HEK293 (cell line): ENCODE results near the gene DDAH1.

Experiments
- CTCF ChIA-PET: fragments of 350-600 bp; formaldehyde crosslinking; extraction: SDS; loops from one replicate; lab custom pipeline; 2021; ENCODE audit warnings: antibody characterized with exemption; lab: Yijun Ruan, JAX
- POLR2A ChIA-PET: fragments of 300-600 bp; formaldehyde crosslinking; extraction: SDS; loops from one replicate; lab custom pipeline; 2020; ENCODE audit warnings: antibody characterized with exemption, inconsistent platforms; lab: Yijun Ruan, JAX
- H3K27ac ChIP-seq: fragments of 200-500 bp; sonication (Bioruptor generic); 2 replicates; pipeline ENCODE4 v1.5.1; 2014; ENCODE audit warnings: low read depth, low read length, control low read depth, inconsistent platforms; ENCODE audit errors: extremely low read depth
- H3K36me3 ChIP-seq, 2 experiments: fragments of 200-500 bp in 1 of 2; sonication (Bioruptor generic) in 1 of 2; 1 replicate in 1 of 2; 2 replicates in 1 of 2; pipeline ENCODE4 v1.5.1; 2014 to 2017; ENCODE audit warnings: inconsistent platforms in 2 of 2, low read length in 2 of 2; ENCODE audit not compliant: control insufficient read depth in 2 of 2, insufficient read depth in 1 of 2
- H3K4me1 ChIP-seq: fragments of 200-500 bp; sonication (Bioruptor generic); 2 replicates; pipeline ENCODE4 v1.5.1; 2014; ENCODE audit warnings: mild to moderate bottlenecking, low read length, inconsistent platforms; ENCODE audit not compliant: control insufficient read depth, insufficient read depth
- H3K4me3 ChIP-seq: 2 replicates; pipeline ENCODE4 v1.5.1; 2011; ENCODE audit warnings: low read depth, mild to moderate bottlenecking, control low read depth, low read length, moderate library complexity
- H3K9me3 ChIP-seq: fragments of 200-500 bp; sonication (Bioruptor generic); 2 replicates; pipeline ENCODE4 v1.5.1; 2014; ENCODE audit warnings: low read depth, low read length, inconsistent platforms; ENCODE audit not compliant: control insufficient read depth, insufficient read depth
- AEBP2 ChIP-seq: fragments of 450-650 bp; formaldehyde crosslinking; IDR thresholded peaks from 2 replicates; pipeline ENCODE4 v1.5.1; 2016; ENCODE audit warnings: missing biosample characterization, missing genetic modification characterization, borderline replicate concordance
- BCL11B ChIP-seq: fragments of 450-650 bp; formaldehyde crosslinking; IDR thresholded peaks from 2 replicates; pipeline ENCODE4 v1.5.1; 2016; ENCODE audit warnings: low read depth, missing biosample characterization, missing genetic modification characterization
- GLI4 ChIP-seq: fragments of 450-650 bp; formaldehyde crosslinking; IDR thresholded peaks from 2 replicates; pipeline ENCODE4 v1.5.1; 2016; ENCODE audit warnings: missing biosample characterization, missing genetic modification characterization
- GLIS1 ChIP-seq: fragments of 450-650 bp; formaldehyde crosslinking; IDR thresholded peaks from 2 replicates; pipeline ENCODE4 v1.5.1; 2016; ENCODE audit warnings: missing biosample characterization, missing genetic modification characterization
- KLF8 ChIP-seq: fragments of 450-650 bp; formaldehyde crosslinking; IDR thresholded peaks from 2 replicates; pipeline ENCODE4 v1.5.1; 2016; ENCODE audit warnings: missing biosample characterization, missing genetic modification characterization
- MYNN ChIP-seq: fragments of 450-650 bp; formaldehyde crosslinking; IDR thresholded peaks from 2 replicates; pipeline ENCODE4 v1.5.1; 2016; ENCODE audit warnings: missing biosample characterization, missing genetic modification characterization, borderline replicate concordance
- REPIN1 ChIP-seq: fragments of 450-650 bp; formaldehyde crosslinking; IDR thresholded peaks from 2 replicates; pipeline ENCODE4 v1.5.1; 2017; ENCODE audit warnings: missing biosample characterization, missing genetic modification characterization, low read depth
- TRIM28 ChIP-seq: IDR thresholded peaks from 2 replicates; pipeline ENCODE4 v1.6.1; 2011; ENCODE audit warnings: low read length, control low read depth, borderline replicate concordance
- ZBTB17 ChIP-seq: fragments of 450-650 bp; formaldehyde crosslinking; IDR thresholded peaks from 2 replicates; pipeline ENCODE4 v1.5.1; 2016; ENCODE audit warnings: missing biosample characterization, missing genetic modification characterization
- ZNF175 ChIP-seq: fragments of 450-650 bp; formaldehyde crosslinking; IDR thresholded peaks from 2 replicates; pipeline ENCODE4 v1.5.1; 2016; ENCODE audit warnings: missing biosample characterization, missing genetic modification characterization
- ZNF19 ChIP-seq: fragments of 450-650 bp; formaldehyde crosslinking; IDR thresholded peaks from 2 replicates; pipeline ENCODE4; 2016; ENCODE audit warnings: missing biosample characterization, missing genetic modification characterization, low read depth
- ZNF2 ChIP-seq: fragments of 450-650 bp; formaldehyde crosslinking; IDR thresholded peaks from 2 replicates; pipeline ENCODE4 v1.5.1; 2016; ENCODE audit warnings: missing biosample characterization, missing genetic modification characterization
- ZNF211 ChIP-seq: fragments of 450-650 bp; formaldehyde crosslinking; IDR thresholded peaks from 2 replicates; pipeline ENCODE4 v1.5.1; 2016; ENCODE audit warnings: low read depth, missing biosample characterization, missing genetic modification characterization
- ZNF223 ChIP-seq: fragments of 450-650 bp; formaldehyde crosslinking; IDR thresholded peaks from 2 replicates; pipeline ENCODE4 v1.5.1; 2016; ENCODE audit warnings: missing biosample characterization, missing genetic modification characterization
- ZNF239 ChIP-seq: fragments of 450-650 bp; formaldehyde crosslinking; IDR thresholded peaks from 2 replicates; pipeline ENCODE4 v1.5.1; 2016; ENCODE audit warnings: missing biosample characterization, missing genetic modification characterization
- ZNF24 ChIP-seq: fragments of 450-650 bp; formaldehyde crosslinking; IDR thresholded peaks from 2 replicates; pipeline ENCODE4 v1.5.1; 2016; ENCODE audit warnings: missing biosample characterization, missing genetic modification characterization
- ZNF274 ChIP-seq, 2 experiments: fragments of 200-500 bp in 1 of 2; fragments of 450-650 bp in 1 of 2; sonication (Bioruptor generic) in 1 of 2; formaldehyde crosslinking in 1 of 2; IDR thresholded peaks; 2 replicates each; pipeline versions ENCODE4 v1.5.1 to v1.6.1; 2014 to 2016; ENCODE audit warnings: borderline replicate concordance in 1 of 2, inconsistent platforms in 1 of 2, low read length in 1 of 2, missing biosample characterization in 1 of 2, missing genetic modification characterization in 1 of 2
- ZNF350 ChIP-seq: fragments of 450-650 bp; formaldehyde crosslinking; IDR thresholded peaks from 2 replicates; pipeline ENCODE4 v1.5.0; 2017; ENCODE audit warnings: missing biosample characterization, mild to moderate bottlenecking, missing genetic modification characterization
- ZNF366 ChIP-seq: fragments of 450-650 bp; formaldehyde crosslinking; conservative IDR thresholded peaks from 2 replicates; pipeline ENCODE4 v1.5.1; 2016; ENCODE audit warnings: missing biosample characterization, missing genetic modification characterization
- ZNF37A ChIP-seq: fragments of 450-650 bp; IDR thresholded peaks from 2 replicates; pipeline ENCODE4 v1.5.1; 2018; ENCODE audit warnings: missing biosample characterization, missing genetic modification characterization
- ZNF398 ChIP-seq: fragments of 450-650 bp; formaldehyde crosslinking; IDR thresholded peaks from 2 replicates; pipeline ENCODE4 v1.5.1; 2017; ENCODE audit warnings: missing biosample characterization, missing genetic modification characterization
- ZNF423 ChIP-seq: fragments of 450-650 bp; formaldehyde crosslinking; IDR thresholded peaks from 2 replicates; pipeline ENCODE4 v1.5.1; 2016; ENCODE audit warnings: missing biosample characterization, missing genetic modification characterization
- ZNF514 ChIP-seq: fragments of 450-650 bp; formaldehyde crosslinking; IDR thresholded peaks from 2 replicates; pipeline ENCODE4 v1.5.1; 2016; ENCODE audit warnings: missing biosample characterization, missing genetic modification characterization
- ZNF529 ChIP-seq: fragments of 450-650 bp; formaldehyde crosslinking; IDR thresholded peaks from 2 replicates; pipeline ENCODE4 v1.5.1; 2017; ENCODE audit warnings: missing genetic modification characterization, missing biosample characterization; ENCODE audit not compliant: insufficient replicate concordance
- ZNF558 ChIP-seq: fragments of 450-650 bp; formaldehyde crosslinking; IDR thresholded peaks from 2 replicates; pipeline ENCODE4 v1.5.1; 2016; ENCODE audit warnings: missing biosample characterization, missing genetic modification characterization
- ZNF660 ChIP-seq: fragments of 450-650 bp; IDR thresholded peaks from 2 replicates; pipeline ENCODE4 v1.5.1; 2018; ENCODE audit warnings: missing biosample characterization, mild to moderate bottlenecking, missing genetic modification characterization
- ZNF768 ChIP-seq: fragments of 450-650 bp; formaldehyde crosslinking; IDR thresholded peaks from 2 replicates; pipeline ENCODE4 v1.5.1; 2018; ENCODE audit warnings: missing biosample characterization, mild to moderate bottlenecking, missing genetic modification characterization
- ZNF776 ChIP-seq: fragments of 450-650 bp; formaldehyde crosslinking; IDR thresholded peaks from 2 replicates; pipeline ENCODE4 v1.5.0; 2017; ENCODE audit warnings: missing biosample characterization, missing genetic modification characterization, borderline replicate concordance
- ZNF777 ChIP-seq: fragments of 450-650 bp; formaldehyde crosslinking; IDR thresholded peaks from 2 replicates; pipeline ENCODE4 v1.5.1; 2017; ENCODE audit warnings: missing biosample characterization, missing genetic modification characterization, borderline replicate concordance
- ZNF792 ChIP-seq: fragments of 450-650 bp; formaldehyde crosslinking; IDR thresholded peaks from 2 replicates; pipeline ENCODE4 v1.5.1; 2016; ENCODE audit warnings: missing biosample characterization, missing genetic modification characterization
- ZNF843 ChIP-seq: fragments of 450-650 bp; formaldehyde crosslinking; IDR thresholded peaks from 2 replicates; pipeline ENCODE4 v1.5.1; 2016; ENCODE audit warnings: missing biosample characterization, missing genetic modification characterization

Gene DDAH1

GRCh38 chr1:85275701-85276214, 189.2 kb downstream of the DDAH1 start:
- ChIA-PET CTCF (interaction anchor here (0.6 to 3.0 kb wide), 6 partner anchors 16 to 1214 kb away, joined by 3 to 31 read pairs (median 4); partner anchors contain the start of gene C1orf52), POLR2A (interaction anchor here (0.8 to 2.7 kb wide), 16 partner anchors 7 to 432 kb away, joined by 3 to 30 read pairs (median 4); partner anchors contain the start of genes C1orf52, CCN1, MCOLN2 and MCOLN3)
- TF ChIP-seq ZBTB17 (tag by site-specific recombination) (peak; percentile 54; the same call in 1 of the 2 replicates), ZNF2 (tag by site-specific recombination) (0 out of 2 replicates have a peak, but pooled peaks have one; percentile 63), TRIM28 (no peak)
- Histone ChIP-seq H3K27ac (peak overlapping the region; percentile 91), H3K4me1 (peaks cover 8% of the 10 kb centered on the region), H3K9me3 (no peaks in the 10 kb centered on the region), H3K36me3 (peaks cover under 1 to 17% of the 10 kb centered on the region in 2 experiments; a peak in 1 of 3 replicates), H3K4me3 (peak overlapping the region; percentile 89)

- POLR2A ChIA-PET: interaction anchor here (1.5 to 2.3 kb wide), 3 partner anchors 15 to 309 kb away, joined by 3 to 30 read pairs (median 5); partner anchors contain the start of gene C1orf52
- Histone ChIP-seq H3K4me3 (peak overlapping the region; percentile 89), H3K36me3 (peaks cover 8 to 25% of the 10 kb centered on the region in 2 experiments), H3K4me1 (peaks cover 8% of the 10 kb centered on the region), H3K9me3 (no peaks in the 10 kb centered on the region), H3K27ac (peak overlapping the region; percentile 91)
- CTCF ChIA-PET: interaction anchor here (1.2 to 3.0 kb wide), 3 partner anchors 16 to 166 kb away, joined by 4 to 31 read pairs (median 13); partner anchors contain the start of gene C1orf52
- TF ChIP-seq ZBTB17 (tag by site-specific recombination) (peak; percentile 83), ZNF529 (tag by site-specific recombination) (peak; percentile 59), ZNF558 (tag by site-specific recombination) (peak; percentile 89), ZNF423 (tag by site-specific recombination) (peak; percentile 51; the same call in 1 of the 2 replicates), ZNF175 (tag by site-specific recombination) (no peak), ZNF514 (tag by site-specific recombination) (no peak), ZNF350 (tag by site-specific recombination) (no peak), ZNF792 (peak; percentile 96), ZNF19 (tag by site-specific recombination) (peak; percentile 99), ZNF37A (tag by site-specific recombination) (no peak), ZNF843 (tag by site-specific recombination) (peak; percentile 100), ZNF776 (tag by site-specific recombination) (no peak), ZNF24 (peak; percentile 99), ZNF660 (tag by site-specific recombination) (peak; percentile 77; the same call in 1 of the 2 replicates), ZNF777 (no peak), GLI4 (tag by site-specific recombination) (no peak), ZNF398 (tag by site-specific recombination) (peak; percentile 55; the same call in 1 of the 2 replicates), ZNF274 (IDR thresholded peaks at IDR 0.05; ENCODE audit: low read length) (no peak), ZNF274 (tag by site-specific recombination; IDR thresholded peaks at IDR 0.05; ENCODE audit: borderline replicate concordance) (no peak), ZNF223 (tag by site-specific recombination) (no peak), BCL11B (tag by site-specific recombination) (peak; percentile 86), AEBP2 (tag by site-specific recombination) (no peak), TRIM28 (peak; percentile 96), GLIS1 (tag by site-specific recombination) (peak; percentile 55), ZNF366 (tag by site-specific recombination) (peak; percentile 97), MYNN (peak; percentile 60), KLF8 (tag by site-specific recombination) (peak; percentile 83), ZNF211 (tag by site-specific recombination) (no peak), REPIN1 (tag by site-specific recombination) (no peak), ZNF239 (tag by site-specific recombination) (peak; percentile 67; the same call in 1 of the 2 replicates), ZNF768 (no peak)
These were observed 189.9 kb downstream of the DDAH1 start for GRCh38 chr1:85274969-85275453.
